ENCODE measurements around the gene NEK6. TPM values are rescaled to one million over a fixed set of nuclear protein-coding genes. Genes with fewer than 3 reads are reported as not detected.

Gene NEK6
- total and polyA plus RNA-seq, 11 donors: 1.8 to 42.4 (median 6.4) TPM

- intact Hi-C loops (cut with DNase I): no loop called here
- Histone ChIP-seq H3K4me1 (peaks cover 10 to 59% (median 33%) of the 10 kb centered on the region in 12 donors), H3K9me3 (no peaks in the 10 kb centered on the region), H3K27ac (peak overlapping the region in 1 of 12 donors; percentile 67), H3K27me3 (no peaks in the 10 kb centered on the region), H3K36me3 (peaks cover 0 to 23% (median 0%) of the 10 kb centered on the region in 9 donors), H3K4me3 (no peak overlapping the region)
- DNase-seq (no peak), ATAC-seq (no peak)
- TF ChIP-seq POLR2A (IDR thresholded peaks at IDR 0.05) (no peak), CTCF (IDR thresholded peaks at IDR 0.05) (no peak)
- WGBS, 4 donors: 90 to 95% (median 92%) methylated on average over 12 of the region's 12 CpGs
These were observed 41.0 kb downstream of the NEK6 start for GRCh38 chr9:124298646-124299235.

GRCh38 chr9:124299515-124300090 is 41.9 kb downstream of the NEK6 start:
- ATAC-seq (no peak), DNase-seq (no peak)
- TF ChIP-seq POLR2A (IDR thresholded peaks at IDR 0.05) (no peak), CTCF (IDR thresholded peaks at IDR 0.05) (no peak)
- Histone ChIP-seq H3K4me3 (no peak overlapping the region), H3K36me3 (peaks cover 0 to 32% (median 0%) of the 10 kb centered on the region in 9 donors), H3K27me3 (no peaks in the 10 kb centered on the region), H3K9me3 (no peaks in the 10 kb centered on the region), H3K27ac (no peak overlapping the region), H3K4me1 (peaks cover 10 to 53% (median 33%) of the 10 kb centered on the region in 12 donors)
- WGBS, 4 donors: 83 to 87% (median 86%) methylated on average over 8 of the region's 8 CpGs
- intact Hi-C loops (cut with DNase I): no loop called here

GRCh38 chr9:124300312-124300711 is 42.6 kb downstream of the NEK6 start:
- ATAC-seq (no peak), DNase-seq (no peak)
- TF ChIP-seq POLR2A (IDR thresholded peaks at IDR 0.05) (no peak), CTCF (IDR thresholded peaks at IDR 0.05) (no peak)
- H3K27ac ChIP-seq: no peak overlapping the region
- H3K9me3 ChIP-seq: no peaks in the 10 kb centered on the region
- H3K4me1 ChIP-seq: peaks cover 10 to 46% (median 27%) of the 10 kb centered on the region in 12 donors
- no peaks in the 10 kb centered on the region for H3K27me3 ChIP-seq
- peaks cover 0 to 37% (median 0%) of the 10 kb centered on the region in 9 donors for H3K36me3 ChIP-seq
- intact Hi-C loops (cut with DNase I): no loop called here
- 81 to 94% (median 88%) methylated on average over 11 of the region's 11 CpGs for WGBS, 4 donors
- no peak overlapping the region for H3K4me3 ChIP-seq

GRCh38 chr9:124302921-124303320 is 45.2 kb downstream of the NEK6 start:
- TF ChIP-seq CTCF (IDR thresholded peaks at IDR 0.05): no peak
- TF ChIP-seq POLR2A (IDR thresholded peaks at IDR 0.05): no peak
- Histone ChIP-seq H3K4me3 (no peak overlapping the region), H3K36me3 (peaks cover 0 to 37% (median 0%) of the 10 kb centered on the region in 9 donors), H3K9me3 (no peaks in the 10 kb centered on the region), H3K4me1 (peaks cover 0 to 20% (median 3%) of the 10 kb centered on the region in 12 donors), H3K27ac (no peak overlapping the region), H3K27me3 (no peaks in the 10 kb centered on the region)
- DNase-seq (peak in 1 of 5 donors; percentile 32), ATAC-seq (no peak)
- intact Hi-C loops (cut with DNase I): no loop called here
- WGBS, 4 donors: 84 to 88% (median 86%) methylated on average over 3 to 4 of the region's 4 CpGs
